CD8-positive, alpha-beta memory T cell (primary cell): ENCODE measurements around the gene BEST3. TPM values are rescaled to one million over a fixed set of nuclear protein-coding genes. Genes with fewer than 3 reads are reported as not detected.
"Not testable (repeated sequence)": the region's sequence is repeated elsewhere in the genome, so short reads cannot be mapped to it uniquely, and the experiment has no call there.

Source experiments
- CTCF ChIA-PET: fragments of 350-600 bp; sonication (Branson Sonifier 250); formaldehyde crosslinking; loops from one replicate; lab custom pipeline; 2021; ENCODE audit warnings: antibody characterized with exemption; lab: Charles Lee
- POLR2A ChIA-PET: fragments of 350-600 bp; sonication (Branson Sonifier 250); formaldehyde crosslinking; loops from one replicate; lab custom pipeline; 2021; ENCODE audit warnings: antibody characterized with exemption; lab: Charles Lee
- DNase-seq, 5 donors: peaks; one replicate each; pipeline versions ENCODE4 v3.0.0 to v3.0.0-alpha.2; 2020 to 2022; ENCODE audit warnings: mixed read lengths in 1 of 5
- H3K27ac ChIP-seq: one replicate; pipeline ENCODE4 v1.7.0; 2013; ENCODE audit warnings: low read depth, mild to moderate bottlenecking, low read length, moderate library complexity
- H3K27me3 ChIP-seq: 2 replicates; pipeline ENCODE4 v1.7.0; 2013; ENCODE audit warnings: low read length, mild to moderate bottlenecking; ENCODE audit not compliant: insufficient read depth, poor library complexity, severe bottlenecking
- H3K36me3 ChIP-seq: 2 replicates; pipeline ENCODE4 v1.7.0; 2013; ENCODE audit warnings: mild to moderate bottlenecking, low read length, moderate library complexity; ENCODE audit not compliant: insufficient read depth
- H3K4me1 ChIP-seq: 2 replicates; pipeline ENCODE4 v1.7.0; 2013; ENCODE audit warnings: mild to moderate bottlenecking, low read length, moderate library complexity; ENCODE audit not compliant: insufficient read depth
- H3K4me3 ChIP-seq: 2 replicates; pipeline ENCODE4 v1.7.0; 2013; ENCODE audit warnings: mild to moderate bottlenecking, low read length
- H3K9me3 ChIP-seq: 2 replicates; pipeline ENCODE4 v1.7.0; 2013; ENCODE audit warnings: mild to moderate bottlenecking, low read length
- H3K27ac Mint-ChIP-seq, 8 donors: one replicate each; pipeline ENCODE4 v1.8.0; 2020 to 2021; ENCODE audit warnings: mixed read lengths in 8 of 8, mild to moderate bottlenecking in 6 of 8, inconsistent platforms in 3 of 8, moderate library complexity in 3 of 8
- H3K27me3 Mint-ChIP-seq, 2 donors: one replicate each; pipeline ENCODE4 v1.8.0; 2020 to 2021; ENCODE audit warnings: mixed read lengths in 2 of 2, mild to moderate bottlenecking in 1 of 2, moderate library complexity in 1 of 2
- H3K36me3 Mint-ChIP-seq, 3 donors: one replicate each; pipeline ENCODE4 v1.8.0; 2020 to 2021; ENCODE audit warnings: mixed read lengths in 3 of 3, inconsistent platforms in 1 of 3, mild to moderate bottlenecking in 1 of 3
- H3K4me1 Mint-ChIP-seq, 3 donors: one replicate each; pipeline ENCODE4 v1.8.0; 2020 to 2021; ENCODE audit warnings: mixed read lengths in 3 of 3, inconsistent platforms in 1 of 3, mild to moderate bottlenecking in 1 of 3
- H3K4me3 Mint-ChIP-seq, 7 donors: one replicate each; pipeline ENCODE4 v1.8.0; 2020 to 2021; ENCODE audit warnings: mixed read lengths in 7 of 7, mild to moderate bottlenecking in 6 of 7, moderate library complexity in 4 of 7, inconsistent platforms in 2 of 7
- H3K9me3 Mint-ChIP-seq, 5 donors: one replicate each; pipeline ENCODE4 v1.8.0; 2020 to 2022; ENCODE audit warnings: mixed read lengths in 5 of 5, mild to moderate bottlenecking in 3 of 5, moderate library complexity in 2 of 5, inconsistent platforms in 1 of 5
- polyA plus RNA-seq: library from polyadenylated mRNA; unstranded; fragments of 300-500 nt; fragmentation: Illumina TruSeq; gene quantifications from one replicate; pipeline ENCODE4 v1.2.3, GENCODE V29; 2021
- total RNA-seq, 2 experiments: library from RNA; stranded (reverse); gene quantifications; one replicate each; pipeline ENCODE4 v1.2.3, GENCODE V29; 2021

The BEST3 gene
- total and polyA plus RNA-seq, 3 experiments from 2014 or later = not detected

DNA sequence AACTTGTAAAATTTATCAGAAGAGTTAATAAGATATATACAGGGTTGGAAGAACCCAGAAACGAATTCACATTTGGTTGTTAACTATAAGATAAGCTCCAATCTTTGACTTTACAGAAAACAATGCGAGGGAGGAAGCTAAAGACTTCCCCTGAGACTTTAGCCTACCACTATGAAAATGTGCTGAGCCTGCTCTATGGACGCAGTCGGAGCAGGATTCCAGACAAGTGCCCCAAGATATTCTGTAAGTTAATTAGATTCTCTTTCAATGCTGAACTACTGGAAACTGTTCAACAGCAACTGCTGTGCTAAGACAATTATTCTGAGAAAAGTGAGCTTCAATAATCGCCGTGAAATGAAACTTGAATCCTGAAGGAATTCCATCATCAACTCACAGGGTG lies 80.1 kb downstream of the BEST3 start:
- no peak overlapping the region for H3K27ac Mint-ChIP-seq
- POLR2A ChIA-PET = no interaction called here
- H3K4me1 Mint-ChIP-seq = no peaks in the 10 kb centered on the region
- H3K27me3 ChIP-seq = no peaks in the 10 kb centered on the region
- no peak for DNase-seq
- no peak overlapping the region for H3K4me3 ChIP-seq
- H3K9me3 ChIP-seq = no peaks in the 10 kb centered on the region
- peaks cover 10 to 35% of the 10 kb centered on the region in 2 donors for H3K27me3 Mint-ChIP-seq
- CTCF ChIA-PET = interaction anchor here (1.5 to 2.1 kb wide), 2 partner anchors 20 to 21 kb away, joined by 3 to 9 read pairs; no protein-coding TSS in a partner anchor
- H3K27ac ChIP-seq = no peak overlapping the region
- H3K4me3 Mint-ChIP-seq = no peak overlapping the region
- H3K9me3 Mint-ChIP-seq = no peaks in the 10 kb centered on the region
- no peaks in the 10 kb centered on the region for H3K36me3 ChIP-seq
- no peaks in the 10 kb centered on the region for H3K4me1 ChIP-seq
- H3K36me3 Mint-ChIP-seq = no peaks in the 10 kb centered on the region

DNA sequence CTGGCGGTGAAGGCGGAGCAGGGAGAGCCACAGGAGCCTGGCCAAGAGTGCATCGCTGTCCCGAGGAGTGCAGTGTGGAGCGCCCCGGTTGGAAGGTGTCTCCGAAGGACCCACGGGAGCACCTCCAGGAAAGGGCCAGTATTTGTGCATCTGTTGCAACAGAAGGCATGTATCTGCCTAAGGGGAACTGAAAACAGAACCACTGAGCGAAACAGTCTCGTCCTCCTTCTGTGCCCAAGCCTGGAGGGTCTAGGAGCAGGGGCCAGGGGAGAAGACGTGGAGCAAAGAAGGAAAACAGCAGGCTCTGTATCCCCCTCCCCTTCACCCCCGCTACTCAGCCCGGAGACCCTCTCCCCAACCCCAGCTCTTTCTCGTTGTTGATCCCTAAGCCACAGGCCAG lies 83.1 kb downstream of the BEST3 start:
- no peaks in the 10 kb centered on the region for H3K4me1 Mint-ChIP-seq
- ChIA-PET CTCF (no interaction called here), POLR2A (no interaction called here)
- Histone ChIP-seq H3K36me3 (no peaks in the 10 kb centered on the region), H3K9me3 (no peaks in the 10 kb centered on the region), H3K4me1 (no peaks in the 10 kb centered on the region), H3K4me3 (no peak overlapping the region), H3K27ac (no peak overlapping the region), H3K27me3 (no peaks in the 10 kb centered on the region)
- H3K27ac Mint-ChIP-seq = no peak overlapping the region
- H3K9me3 Mint-ChIP-seq = no peaks in the 10 kb centered on the region
- peaks cover 5 to 35% of the 10 kb centered on the region in 2 donors for H3K27me3 Mint-ChIP-seq
- H3K36me3 Mint-ChIP-seq = no peaks in the 10 kb centered on the region
- H3K4me3 Mint-ChIP-seq = no peak overlapping the region
- no peak for DNase-seq

DNA sequence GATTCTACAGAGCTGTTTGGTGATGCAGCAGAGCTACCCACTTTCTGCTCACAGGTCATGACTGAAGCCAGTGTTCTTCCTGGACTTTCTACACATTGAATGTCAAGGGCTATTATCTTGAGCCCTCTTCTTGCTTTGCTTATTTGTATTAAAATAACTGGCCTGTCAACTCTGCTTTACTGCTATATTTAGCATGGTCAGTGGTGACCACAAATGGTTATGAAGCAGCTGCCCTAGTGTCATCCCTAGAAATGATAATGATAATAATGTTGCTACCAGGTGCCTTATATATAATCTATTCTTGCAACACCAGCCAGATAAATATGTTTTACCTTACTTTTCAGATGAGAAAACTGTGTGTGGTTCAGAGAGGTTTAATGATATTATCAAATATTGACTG lies 85.8 kb downstream of the BEST3 start:
- POLR2A ChIA-PET = no interaction called here
- H3K27me3 Mint-ChIP-seq = peaks cover 4 to 32% of the 10 kb centered on the region in 2 donors
- no peaks in the 10 kb centered on the region for H3K4me1 Mint-ChIP-seq
- Histone ChIP-seq H3K9me3 (no peaks in the 10 kb centered on the region), H3K36me3 (no peaks in the 10 kb centered on the region), H3K4me3 (no peak overlapping the region), H3K27ac (no peak overlapping the region), H3K27me3 (no peaks in the 10 kb centered on the region), H3K4me1 (no peaks in the 10 kb centered on the region)
- no peak for DNase-seq
- no peak overlapping the region for H3K27ac Mint-ChIP-seq
- CTCF ChIA-PET = no interaction called here
- peak overlapping the region in 1 of 7 donors; percentile 32 for H3K4me3 Mint-ChIP-seq
- no peaks in the 10 kb centered on the region for H3K9me3 Mint-ChIP-seq
- H3K36me3 Mint-ChIP-seq = no peaks in the 10 kb centered on the region

DNA sequence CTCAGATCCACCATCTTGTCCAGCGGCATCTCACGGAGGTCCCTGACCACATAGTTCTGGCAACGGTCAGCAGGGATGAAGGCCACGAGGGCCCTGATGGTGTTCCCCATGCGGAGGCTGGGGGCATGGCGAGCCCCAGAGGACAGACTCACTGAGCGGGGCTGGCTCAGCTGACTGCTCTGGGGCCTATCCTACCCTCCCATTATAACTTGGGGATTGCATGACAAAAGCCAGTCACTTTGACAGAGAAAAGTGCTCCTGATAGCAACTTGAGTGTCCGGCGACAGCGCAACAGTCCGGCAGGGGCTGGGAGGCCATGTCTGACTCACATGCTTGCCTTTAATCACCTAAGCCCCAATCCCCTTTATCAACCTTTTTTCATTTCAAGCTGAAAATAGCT lies 88.4 kb downstream of the BEST3 start, which contains the start of gene LRRC10:
TSS of gene LRRC10 (minus strand) at position 179 of the 400 bp plus-strand sequence. CDS start at position 110, 69 bp downstream.
- peaks cover 3 to 13% of the 10 kb centered on the region in 2 donors for H3K27me3 Mint-ChIP-seq
- no peaks in the 10 kb centered on the region for H3K9me3 ChIP-seq
- no peaks in the 10 kb centered on the region for H3K4me1 Mint-ChIP-seq
- no peaks in the 10 kb centered on the region for H3K4me1 ChIP-seq
- H3K27ac Mint-ChIP-seq = peak within 1 kb of the TSS in 1 of 8 donors; percentile 70
- POLR2A ChIA-PET = no interaction called here
- H3K9me3 Mint-ChIP-seq = no peaks in the 10 kb centered on the region
- CTCF ChIA-PET = no interaction called here
- no peak within 1 kb of the TSS for H3K27ac ChIP-seq
- DNase-seq = no peak
- H3K36me3 Mint-ChIP-seq = no peaks in the 10 kb centered on the region
- H3K36me3 ChIP-seq = no peaks in the 10 kb centered on the region
- no peak within 1 kb of the TSS for H3K4me3 Mint-ChIP-seq
- no peaks in the 10 kb centered on the region for H3K27me3 ChIP-seq
- H3K4me3 ChIP-seq = no peak within 1 kb of the TSS

DNA sequence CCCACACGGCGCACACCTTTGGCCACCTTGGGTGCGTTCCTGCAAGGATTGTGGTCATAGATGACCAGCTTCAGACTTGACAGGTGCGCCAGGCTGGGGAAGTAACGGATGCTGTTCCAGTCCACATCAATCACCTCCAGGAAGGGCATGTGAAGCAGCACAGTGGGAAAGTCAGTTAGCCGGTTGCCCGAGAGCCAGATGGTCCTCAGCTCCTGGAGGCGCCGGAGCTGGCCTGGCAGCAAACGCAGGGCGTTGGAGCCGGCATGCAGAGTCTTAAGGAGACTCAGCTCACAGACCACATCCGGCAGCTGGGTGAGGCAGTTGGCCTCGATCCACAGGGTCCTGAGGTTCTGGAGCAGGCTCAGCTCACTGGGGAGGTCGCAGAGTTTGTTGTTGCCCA lies 89.0 kb downstream of the BEST3 start:
- Mint-ChIP-seq H3K4me1 (no peaks in the 10 kb centered on the region), H3K36me3 (no peaks in the 10 kb centered on the region), H3K27ac (peak overlapping the region in 1 of 8 donors; percentile 70), H3K4me3 (no peak overlapping the region), H3K9me3 (no peaks in the 10 kb centered on the region), H3K27me3 (peaks cover 0 to 9% of the 10 kb centered on the region in 2 donors)
- H3K27me3 ChIP-seq = no peaks in the 10 kb centered on the region
- ChIA-PET CTCF (no interaction called here), POLR2A (no interaction called here)
- H3K9me3 ChIP-seq = no peaks in the 10 kb centered on the region
- no peak overlapping the region for H3K27ac ChIP-seq
- no peaks in the 10 kb centered on the region for H3K36me3 ChIP-seq
- H3K4me3 ChIP-seq = no peak overlapping the region
- no peaks in the 10 kb centered on the region for H3K4me1 ChIP-seq
- no peak for DNase-seq

DNA sequence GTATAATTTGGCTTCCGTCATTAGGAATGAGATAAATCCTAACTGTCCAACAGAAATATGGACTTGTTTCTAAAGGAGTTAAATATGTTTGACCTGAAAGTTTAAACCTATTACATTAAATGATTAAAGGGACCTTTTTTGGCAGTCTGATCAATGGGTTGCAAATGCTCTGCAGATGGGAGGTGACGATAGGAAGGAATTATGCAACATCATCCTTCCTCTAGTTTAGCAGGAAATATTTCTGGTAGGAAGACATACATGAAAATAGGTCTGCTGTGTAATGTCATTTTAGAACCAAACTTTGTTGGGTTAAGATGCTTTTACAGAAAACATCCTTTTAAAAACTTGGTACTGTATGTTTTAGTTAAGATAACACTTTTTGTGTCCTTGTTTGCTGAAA lies 91.0 kb downstream of the BEST3 start:
- no peak for DNase-seq
- H3K4me3 Mint-ChIP-seq = no peak overlapping the region
- peaks cover 2 to 5% (median 4%) of the 10 kb centered on the region in 3 donors for H3K36me3 Mint-ChIP-seq
- ChIA-PET POLR2A (no interaction called here), CTCF (no interaction called here)
- H3K4me1 Mint-ChIP-seq = no peaks in the 10 kb centered on the region
- Histone ChIP-seq H3K9me3 (no peaks in the 10 kb centered on the region), H3K4me3 (no peak overlapping the region), H3K27ac (no peak overlapping the region), H3K36me3 (no peaks in the 10 kb centered on the region), H3K27me3 (no peaks in the 10 kb centered on the region), H3K4me1 (no peaks in the 10 kb centered on the region)
- H3K27me3 Mint-ChIP-seq = no peaks in the 10 kb centered on the region
- no peak overlapping the region for H3K27ac Mint-ChIP-seq
- peaks cover 0 to 2% (median 0%) of the 10 kb centered on the region in 5 donors for H3K9me3 Mint-ChIP-seq

DNA sequence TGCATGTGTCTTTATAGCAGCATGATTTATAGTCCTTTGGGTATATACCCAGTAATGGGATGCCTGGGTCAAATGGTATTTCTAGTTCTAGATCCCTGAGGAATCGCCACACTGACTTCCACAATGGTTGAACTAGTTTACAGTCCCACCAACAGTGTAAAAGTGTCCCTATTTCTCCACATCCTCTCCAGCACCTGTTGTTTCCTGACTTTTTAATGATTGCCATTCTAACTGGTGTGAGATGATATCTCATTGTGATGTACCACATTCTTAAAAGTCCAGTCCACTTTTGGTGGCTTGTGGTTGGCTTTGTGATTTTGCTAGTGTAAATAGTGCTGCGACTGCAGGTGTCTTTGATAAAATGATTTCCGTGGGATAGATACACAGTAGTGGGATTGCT lies 94.8 kb downstream of the BEST3 start:
- H3K27ac Mint-ChIP-seq = peak overlapping the region in 1 of 8 donors; percentile 33

More for the DNA sequence above, 94.8 kb downstream of the BEST3 start:
- H3K27me3 ChIP-seq, H3K27me3 Mint-ChIP-seq, H3K4me3 Mint-ChIP-seq, CTCF ChIA-PET, H3K9me3 Mint-ChIP-seq, POLR2A ChIA-PET, H3K4me3 ChIP-seq, H3K27ac ChIP-seq, DNase-seq, H3K9me3 ChIP-seq, H3K4me1 ChIP-seq, H3K4me1 Mint-ChIP-seq: not testable (repeated sequence)
- peaks cover 16 to 38% (median 21%) of the 10 kb centered on the region in 3 donors for H3K36me3 Mint-ChIP-seq
- H3K36me3 ChIP-seq = peaks cover 15% of the 10 kb centered on the region
